ENCODE data around the gene KATNBL1. TPM values are rescaled to one million over a fixed set of nuclear protein-coding genes. Genes with fewer than 3 reads are reported as not detected.
"Not testable (repeated sequence)": the region's sequence is repeated elsewhere in the genome, so short reads cannot be mapped to it uniquely, and the experiment has no call there.

The KATNBL1 gene
- total RNA-seq, 4 donors from 2014 or later: 28.6 to 60.7 (median 40.0) TPM

DNA sequence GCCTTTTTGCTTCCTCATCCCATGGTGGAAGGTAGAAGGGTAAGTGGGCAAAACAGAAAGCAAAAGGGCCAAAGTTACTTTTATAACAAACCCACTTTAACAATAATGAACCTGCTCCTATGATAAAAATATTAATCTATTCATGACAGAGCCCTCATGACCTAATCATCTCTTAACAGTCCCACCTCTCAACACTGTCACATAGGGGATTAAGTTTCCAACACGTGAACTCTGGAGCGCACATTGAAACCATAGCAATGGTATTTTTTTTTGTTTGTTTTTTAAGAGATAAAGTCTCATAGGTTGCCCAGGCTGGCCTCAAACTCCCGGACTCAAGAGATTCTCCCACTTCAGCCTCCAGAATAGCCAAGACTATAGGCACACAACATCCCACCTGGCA lies 30.7 kb downstream of the KATNBL1 start:
- WGBS, 2 donors (ENCODE audit: low coverage in 1 of 2): 69 to 89% methylated on average over 3 of the region's 3 CpGs
- H3K27me3 ChIP-seq: no peaks in the 10 kb centered on the region
- no peak for ATAC-seq
- peaks cover 0 to 3% (median 0%) of the 10 kb centered on the region in 3 donors for H3K9me3 ChIP-seq
- no peak overlapping the region for H3K4me3 ChIP-seq
- H3K27ac ChIP-seq: no peak overlapping the region
- H3K4me1 ChIP-seq: peaks cover 0 to 13% (median 0%) of the 10 kb centered on the region in 3 donors
- no peaks in the 10 kb centered on the region for H3K36me3 ChIP-seq
- no peak for TF ChIP-seq POLR2A (IDR thresholded peaks at IDR 0.05)
- no peak for TF ChIP-seq POLR2AphosphoS5 (IDR thresholded peaks at IDR 0.05)
- TF ChIP-seq EP300 (IDR thresholded peaks at IDR 0.05): no peak
- TF ChIP-seq, protein P1, sequence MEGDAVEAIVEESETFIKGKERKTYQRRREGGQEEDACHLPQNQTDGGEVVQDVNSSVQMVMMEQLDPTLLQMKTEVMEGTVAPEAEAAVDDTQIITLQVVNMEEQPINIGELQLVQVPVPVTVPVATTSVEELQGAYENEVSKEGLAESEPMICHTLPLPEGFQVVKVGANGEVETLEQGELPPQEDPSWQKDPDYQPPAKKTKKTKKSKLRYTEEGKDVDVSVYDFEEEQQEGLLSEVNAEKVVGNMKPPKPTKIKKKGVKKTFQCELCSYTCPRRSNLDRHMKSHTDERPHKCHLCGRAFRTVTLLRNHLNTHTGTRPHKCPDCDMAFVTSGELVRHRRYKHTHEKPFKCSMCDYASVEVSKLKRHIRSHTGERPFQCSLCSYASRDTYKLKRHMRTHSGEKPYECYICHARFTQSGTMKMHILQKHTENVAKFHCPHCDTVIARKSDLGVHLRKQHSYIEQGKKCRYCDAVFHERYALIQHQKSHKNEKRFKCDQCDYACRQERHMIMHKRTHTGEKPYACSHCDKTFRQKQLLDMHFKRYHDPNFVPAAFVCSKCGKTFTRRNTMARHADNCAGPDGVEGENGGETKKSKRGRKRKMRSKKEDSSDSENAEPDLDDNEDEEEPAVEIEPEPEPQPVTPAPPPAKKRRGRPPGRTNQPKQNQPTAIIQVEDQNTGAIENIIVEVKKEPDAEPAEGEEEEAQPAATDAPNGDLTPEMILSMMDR (IDR thresholded peaks at IDR 0.05): no peak

- H3K4me1 ChIP-seq, ATAC-seq, H3K27ac ChIP-seq, H3K27me3 ChIP-seq, H3K9me3 ChIP-seq, H3K4me3 ChIP-seq: not testable (repeated sequence)
- H3K36me3 ChIP-seq: peaks cover 0 to 21% of the 10 kb centered on the region in 2 donors
- WGBS, 2 donors (ENCODE audit: low coverage in 1 of 2): 88 to 100% methylated on average over 1 to 2 of the region's 14 CpGs
These were observed 43.8 kb downstream of the KATNBL1 start for GRCh38 chr15:34165987-34166573.

DNA sequence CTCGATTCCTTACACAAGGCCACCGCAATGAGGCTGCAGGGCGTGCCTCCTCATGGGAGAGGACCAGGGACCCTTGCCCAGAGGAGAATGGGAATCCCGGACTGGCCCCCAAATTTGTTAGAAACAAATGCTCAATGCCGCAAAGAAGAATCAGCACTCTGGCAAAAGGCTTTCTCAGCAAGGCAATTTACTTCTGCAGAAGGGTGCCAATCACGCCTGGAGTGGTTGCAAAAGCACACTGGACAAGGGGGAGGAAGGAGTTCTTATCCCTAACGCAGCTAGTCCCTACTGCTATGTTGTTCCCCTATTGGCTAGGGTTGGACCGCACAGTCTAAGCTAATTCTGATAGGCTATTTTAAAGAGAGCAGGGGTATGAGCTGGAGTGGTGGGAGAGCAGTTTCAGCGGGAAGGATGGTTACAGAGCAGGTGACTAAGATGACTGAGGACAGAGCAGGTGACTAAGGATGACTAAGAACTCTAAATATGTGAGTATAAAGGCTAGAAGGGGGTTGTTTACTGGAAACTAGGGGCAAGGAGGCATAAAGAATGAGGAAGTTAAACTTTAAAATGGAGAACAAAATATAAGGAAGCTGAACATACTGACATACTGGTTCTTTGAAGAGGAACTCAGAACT lies 48.5 kb downstream of the KATNBL1 start:
- ATAC-seq: no peak
- no peaks in the 10 kb centered on the region for H3K9me3 ChIP-seq
- 50 to 86% methylated on average over 1 to 2 of the region's 9 CpGs for WGBS, 2 donors (ENCODE audit: low coverage in 1 of 2)
- TF ChIP-seq, protein P1 (IDR thresholded peaks at IDR 0.05): no peak
- TF ChIP-seq POLR2AphosphoS5 (IDR thresholded peaks at IDR 0.05) (no peak), EP300 (IDR thresholded peaks at IDR 0.05) (no peak), POLR2A (IDR thresholded peaks at IDR 0.05) (no peak)
- no peaks in the 10 kb centered on the region for H3K4me1 ChIP-seq
- H3K36me3 ChIP-seq: peaks cover 0 to 48% of the 10 kb centered on the region in 2 donors
- H3K27ac ChIP-seq: no peak overlapping the region
- H3K27me3 ChIP-seq: no peaks in the 10 kb centered on the region
- no peak overlapping the region for H3K4me3 ChIP-seq

DNA sequence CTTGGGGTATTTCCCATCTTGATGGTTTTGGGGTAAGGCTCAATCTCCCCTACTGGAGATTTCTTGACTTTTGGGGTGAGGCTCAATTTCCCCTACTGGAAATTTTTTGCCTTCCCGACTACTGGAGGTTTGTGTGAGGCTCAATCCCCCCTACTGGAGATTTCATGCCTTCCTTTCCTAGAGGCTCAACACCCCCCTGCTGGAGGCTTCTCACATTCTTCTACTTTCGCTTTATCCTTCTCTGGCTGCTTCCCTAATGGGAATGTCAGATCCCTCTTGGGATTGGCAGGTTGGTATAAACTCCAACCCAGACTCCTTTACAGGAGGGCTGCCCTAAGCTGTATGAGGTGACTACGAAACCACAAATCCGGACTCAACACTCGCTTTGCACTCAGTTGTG lies 49.2 kb downstream of the KATNBL1 start:
- H3K27me3 ChIP-seq: no peaks in the 10 kb centered on the region
- 96 to 98% methylated on average over 5 of the region's 5 CpGs for WGBS, 2 donors (ENCODE audit: low coverage in 1 of 2)
- ATAC-seq: no peak
- H3K4me3 ChIP-seq: no peak overlapping the region
- no peaks in the 10 kb centered on the region for H3K4me1 ChIP-seq
- no peak overlapping the region for H3K27ac ChIP-seq
- H3K9me3 ChIP-seq: no peaks in the 10 kb centered on the region
- TF ChIP-seq, protein P1 (IDR thresholded peaks at IDR 0.05): no peak
- TF ChIP-seq POLR2AphosphoS5 (IDR thresholded peaks at IDR 0.05): no peak
- TF ChIP-seq POLR2A (IDR thresholded peaks at IDR 0.05): no peak
- H3K36me3 ChIP-seq: peaks cover 0 to 56% of the 10 kb centered on the region in 2 donors

GRCh38 chr15:34158355-34158754 lies 51.5 kb downstream of the KATNBL1 start:
- H3K36me3 ChIP-seq: peaks cover 0 to 77% of the 10 kb centered on the region in 2 donors

More at GRCh38 chr15:34158355-34158754, 51.5 kb downstream of the KATNBL1 start:
- Histone ChIP-seq H3K4me3 (no peak overlapping the region), H3K27me3 (no peaks in the 10 kb centered on the region), H3K9me3 (peaks cover 0 to 13% (median 0%) of the 10 kb centered on the region in 3 donors), H3K4me1 (no peaks in the 10 kb centered on the region), H3K27ac (no peak overlapping the region)
- no peak for TF ChIP-seq POLR2AphosphoS5 (IDR thresholded peaks at IDR 0.05)
- TF ChIP-seq, protein P1 (IDR thresholded peaks at IDR 0.05): no peak
- no peak for TF ChIP-seq EP300 (IDR thresholded peaks at IDR 0.05)
- TF ChIP-seq POLR2A (IDR thresholded peaks at IDR 0.05): no peak
- ATAC-seq: no peak
